ENCODE data around the gene MNAT1.

Gene MNAT1

GRCh38 chr14:60707858-60708257, 26.7 kb upstream of the MNAT1 start:
- DNase-seq (ENCODE audit: low read depth): no peak
- TF ChIP-seq CTCF (IDR thresholded peaks at IDR 0.05; ENCODE audit: low read length, missing control alignments): no peak
- no peak overlapping the region for H3K4me3 ChIP-seq (replicated peaks; ENCODE audit: low read depth, low read length)

GRCh38 chr14:60710494-60710893, 24.1 kb upstream of the MNAT1 start:
- DNase-seq (ENCODE audit: low read depth): no peak
- no peak for TF ChIP-seq CTCF (IDR thresholded peaks at IDR 0.05; ENCODE audit: low read length, missing control alignments)
- no peak overlapping the region for H3K4me3 ChIP-seq (replicated peaks; ENCODE audit: low read depth, low read length)

- no peak for DNase-seq (ENCODE audit: low read depth)
- no peak overlapping the region for H3K4me3 ChIP-seq (replicated peaks; ENCODE audit: low read depth, low read length)
- no peak for TF ChIP-seq CTCF (IDR thresholded peaks at IDR 0.05; ENCODE audit: low read length, missing control alignments)
Observed at GRCh38 chr14:60713513-60713912, 21.0 kb upstream of the MNAT1 start.

- TF ChIP-seq CTCF (IDR thresholded peaks at IDR 0.05; ENCODE audit: low read length, missing control alignments): no peak
- no peak for DNase-seq (ENCODE audit: low read depth)
- no peak overlapping the region for H3K4me3 ChIP-seq (replicated peaks; ENCODE audit: low read depth, low read length)
Observed at GRCh38 chr14:60720391-60720790, 14.2 kb upstream of the MNAT1 start.

- no peak for DNase-seq (ENCODE audit: low read depth)
- peak overlapping the region; percentile 81 for H3K4me3 ChIP-seq (replicated peaks; ENCODE audit: low read depth, low read length)
- TF ChIP-seq CTCF (IDR thresholded peaks at IDR 0.05; ENCODE audit: low read length, missing control alignments): no peak
Observed at GRCh38 chr14:60720962-60721325, 13.6 kb upstream of the MNAT1 start.

GRCh38 chr14:60721326-60722106, 13.0 kb upstream of the MNAT1 start:
- DNase-seq (ENCODE audit: low read depth): peak; percentile 41
- peak; percentile 33 for TF ChIP-seq CTCF (IDR thresholded peaks at IDR 0.05; ENCODE audit: low read length, missing control alignments)
- H3K4me3 ChIP-seq (replicated peaks; ENCODE audit: low read depth, low read length): peak overlapping the region; percentile 81

GRCh38 chr14:60722107-60722356, 12.5 kb upstream of the MNAT1 start:
- peak; percentile 27 for DNase-seq (ENCODE audit: low read depth)
- TF ChIP-seq CTCF (IDR thresholded peaks at IDR 0.05; ENCODE audit: low read length, missing control alignments): no peak
- H3K4me3 ChIP-seq (replicated peaks; ENCODE audit: low read depth, low read length): peak overlapping the region; percentile 81
